Breast epithelium (tissue), 3 donors: Measurements from ENCODE around the gene MBLAC1.
"Not testable (repeated sequence)": the region's sequence is repeated elsewhere in the genome, so short reads cannot be mapped to it uniquely, and the experiment has no call there.

Experiments used
- CTCF ChIP-seq, 3 donors: fragments of 450-650 bp; IDR thresholded peaks; one replicate each; pipeline ENCODE4 v1.5.1; 2016 to 2017; ENCODE audit warnings: antibody characterized with exemption in 3 of 3, mild to moderate bottlenecking in 3 of 3, moderate library complexity in 3 of 3
- POLR2AphosphoS5 ChIP-seq, 3 donors: sonication (generic); formaldehyde crosslinking; IDR thresholded peaks; one replicate each; pipeline ENCODE4 v1.6.1; 2017; ENCODE audit warnings: antibody characterized with exemption in 3 of 3

GRCh38 chr7:100130220-100130607, 3.4 kb downstream of the MBLAC1 start:
- TF ChIP-seq POLR2AphosphoS5, CTCF (IDR thresholded peaks at IDR 0.05): not testable (repeated sequence)
